Measurements from ENCODE around the gene NEK11.
A peak's percentile ranks its signal among the peaks of the same experiment; 100 is the strongest.

NEK11 gene

GRCh38 chr3:131193641-131194238, 167.1 kb downstream of the NEK11 start:
- no peak for TF ChIP-seq EZH2phosphoT487 (IDR thresholded peaks at IDR 0.05; ENCODE audit: borderline replicate concordance)
- TF ChIP-seq CTCF (conservative IDR thresholded peaks at IDR 0.05; ENCODE audit: low read length), result peak; percentile 62
- H3K4me1 ChIP-seq (ENCODE audit: insufficient read depth, low read length, poor library complexity, severe bottlenecking), result peaks cover 1% of the 10 kb centered on the region
- no peak overlapping the region for H3K9ac ChIP-seq (ENCODE audit: low read depth, low read length, poor library complexity, severe bottlenecking)
- H4K20me1 ChIP-seq (ENCODE audit: insufficient read depth, low read length, poor library complexity, severe bottlenecking), result no peaks in the 10 kb centered on the region
- H3K79me2 ChIP-seq (ENCODE audit: insufficient read depth, low read length), result no peaks in the 10 kb centered on the region
- H3K9me2 ChIP-seq (replicated peaks; ENCODE audit: low read depth, low read length), result no peaks in the 10 kb centered on the region
- H2AFZ ChIP-seq (ENCODE audit: low read length), result no peak overlapping the region
- no peaks in the 10 kb centered on the region for H3K9me3 ChIP-seq (ENCODE audit: insufficient read depth, low read depth, low read length)
- no peak overlapping the region for H3K4me3 ChIP-seq (ENCODE audit: low read length, poor library complexity, severe bottlenecking)
- no peaks in the 10 kb centered on the region for H3K27me3 ChIP-seq (ENCODE audit: insufficient read depth, low read length, poor library complexity, severe bottlenecking)
- no peaks in the 10 kb centered on the region for H3K36me3 ChIP-seq (ENCODE audit: insufficient read depth, low read length)
- no peaks in the 10 kb centered on the region for H3F3A ChIP-seq (ENCODE audit: low read depth)
- no peak overlapping the region for H3K4me2 ChIP-seq (ENCODE audit: low read depth, low read length, poor library complexity, severe bottlenecking)

- Histone ChIP-seq H3K4me2 (ENCODE audit: low read depth, low read length, poor library complexity, severe bottlenecking) (no peak overlapping the region), H3K9ac (ENCODE audit: low read depth, low read length, poor library complexity, severe bottlenecking) (no peak overlapping the region), H3K9me3 (ENCODE audit: insufficient read depth, low read depth, low read length) (no peaks in the 10 kb centered on the region), H3K79me2 (ENCODE audit: insufficient read depth, low read length) (no peaks in the 10 kb centered on the region), H3K9me2 (replicated peaks; ENCODE audit: low read depth, low read length) (no peaks in the 10 kb centered on the region), H3K27me3 (ENCODE audit: insufficient read depth, low read length, poor library complexity, severe bottlenecking) (no peaks in the 10 kb centered on the region), H3F3A (ENCODE audit: low read depth) (no peaks in the 10 kb centered on the region), H2AFZ (ENCODE audit: low read length) (no peak overlapping the region), H3K4me3 (ENCODE audit: low read length, poor library complexity, severe bottlenecking) (no peak overlapping the region), H3K4me1 (ENCODE audit: insufficient read depth, low read length, poor library complexity, severe bottlenecking) (no peaks in the 10 kb centered on the region), H4K20me1 (ENCODE audit: insufficient read depth, low read length, poor library complexity, severe bottlenecking) (no peaks in the 10 kb centered on the region), H3K36me3 (ENCODE audit: insufficient read depth, low read length) (no peaks in the 10 kb centered on the region)
- TF ChIP-seq EZH2phosphoT487 (IDR thresholded peaks at IDR 0.05; ENCODE audit: borderline replicate concordance) (no peak), CTCF (conservative IDR thresholded peaks at IDR 0.05; ENCODE audit: low read length) (no peak)
These were observed 168.1 kb downstream of the NEK11 start for GRCh38 chr3:131194816-131195215.

GRCh38 chr3:131200636-131201199, 174.0 kb downstream of the NEK11 start:
- no peaks in the 10 kb centered on the region for H3K4me1 ChIP-seq (ENCODE audit: insufficient read depth, low read length, poor library complexity, severe bottlenecking)
- no peaks in the 10 kb centered on the region for H3F3A ChIP-seq (ENCODE audit: low read depth)
- no peak overlapping the region for H3K4me2 ChIP-seq (ENCODE audit: low read depth, low read length, poor library complexity, severe bottlenecking)
- H4K20me1 ChIP-seq (ENCODE audit: insufficient read depth, low read length, poor library complexity, severe bottlenecking), result no peaks in the 10 kb centered on the region
- no peaks in the 10 kb centered on the region for H3K79me2 ChIP-seq (ENCODE audit: insufficient read depth, low read length)
- no peaks in the 10 kb centered on the region for H3K27me3 ChIP-seq (ENCODE audit: insufficient read depth, low read length, poor library complexity, severe bottlenecking)
- H3K9me2 ChIP-seq (replicated peaks; ENCODE audit: low read depth, low read length), result no peaks in the 10 kb centered on the region
- TF ChIP-seq EZH2phosphoT487 (IDR thresholded peaks at IDR 0.05; ENCODE audit: borderline replicate concordance) (no peak), CTCF (conservative IDR thresholded peaks at IDR 0.05; ENCODE audit: low read length) (no peak)
- no peak overlapping the region for H2AFZ ChIP-seq (ENCODE audit: low read length)
- H3K9ac ChIP-seq (ENCODE audit: low read depth, low read length, poor library complexity, severe bottlenecking), result no peak overlapping the region
- H3K4me3 ChIP-seq (ENCODE audit: low read length, poor library complexity, severe bottlenecking), result no peak overlapping the region
- no peaks in the 10 kb centered on the region; the same call in 1 of the 2 replicates for H3K9me3 ChIP-seq (ENCODE audit: insufficient read depth, low read depth, low read length)
- no peaks in the 10 kb centered on the region for H3K36me3 ChIP-seq (ENCODE audit: insufficient read depth, low read length)

Measured in Loucy (cell line).